NCI-H526 treated with DMSO at 0.1 percent for 48 hours (cell line): ENCODE measurements around the gene MAGOH.
A peak's percentile ranks its signal among the peaks of the same experiment; 100 is the strongest.
"Not testable (repeated sequence)": the region's sequence is repeated elsewhere in the genome, so short reads cannot be mapped to it uniquely, and the experiment has no call there.

Experiments
- DNase-seq: peaks from one replicate; lab custom pipeline; 2025; lab: John Stamatoyannopoulos, UW

The MAGOH gene

DNA sequence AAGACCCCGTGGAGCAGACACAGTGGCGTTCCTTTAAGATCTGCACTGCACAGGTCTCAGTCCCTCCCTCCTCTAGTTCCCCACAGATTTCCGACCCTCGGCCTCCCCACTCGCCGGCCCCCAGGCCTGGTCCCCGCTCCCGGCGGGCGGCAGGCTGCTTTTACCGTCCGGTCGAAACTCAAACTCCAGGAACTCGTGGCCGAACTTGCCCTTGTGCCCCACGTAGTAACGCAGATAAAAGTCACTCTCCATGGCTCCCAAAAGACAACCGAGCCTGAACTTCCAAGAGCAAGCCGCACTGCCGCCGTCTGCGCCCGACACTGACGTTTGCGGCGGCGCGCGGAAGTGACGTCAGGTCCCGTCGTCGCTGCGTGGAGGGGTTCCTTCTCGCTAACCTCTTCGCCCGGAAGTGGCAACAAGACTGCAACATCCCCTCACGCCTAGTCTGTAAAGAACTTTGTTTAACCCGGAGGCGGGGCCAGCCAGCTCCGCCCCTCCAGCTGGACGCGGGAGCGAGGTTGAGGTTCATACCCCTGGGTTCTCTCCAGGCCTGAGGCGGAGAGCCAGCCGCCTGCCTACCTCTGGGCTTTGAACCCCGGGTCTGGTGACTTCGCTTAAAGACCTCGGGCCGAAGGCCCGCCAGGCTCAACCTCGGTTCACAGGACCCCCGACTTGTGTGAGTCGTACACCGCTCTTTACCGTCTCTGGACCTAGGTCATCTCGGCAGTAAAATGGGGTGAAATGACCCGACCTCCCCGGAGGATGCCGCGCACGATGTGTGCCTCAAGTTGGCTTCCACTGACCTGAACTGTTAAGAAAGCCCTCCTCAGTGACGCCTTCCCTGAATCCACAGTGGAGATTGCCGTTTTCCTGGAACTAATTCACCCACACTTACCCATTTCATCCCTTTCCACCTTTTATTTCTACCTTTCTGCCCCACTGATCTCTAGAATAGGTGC, at the start of gene MAGOH:
Gene MAGOH (minus strand): TSS at position 322 of the 959 bp plus-strand sequence. CDS start 70 bp downstream, at position 252.
- peak; percentile 77 for DNase-seq

DNA sequence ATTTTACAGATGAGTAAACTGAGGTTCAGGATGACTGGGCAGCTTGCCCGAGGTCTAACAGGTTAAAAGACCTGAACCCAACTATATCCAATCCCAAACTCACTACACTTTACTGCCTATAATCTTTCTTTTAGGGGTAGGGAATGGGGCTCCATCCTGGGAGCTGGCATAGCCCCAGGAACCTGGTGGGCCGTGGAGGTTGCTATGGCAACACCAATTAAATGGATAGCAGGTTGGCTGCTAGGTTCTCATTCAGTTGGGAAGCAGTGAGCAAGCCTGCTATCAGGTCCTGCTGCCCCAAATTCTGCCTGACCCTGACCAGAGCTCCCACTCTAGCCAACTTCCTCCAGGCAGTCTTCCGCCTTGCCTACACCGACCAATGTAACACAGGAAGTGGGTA, 48.6 kb upstream of the MAGOH start:
- peak; percentile 19 for DNase-seq

DNA sequence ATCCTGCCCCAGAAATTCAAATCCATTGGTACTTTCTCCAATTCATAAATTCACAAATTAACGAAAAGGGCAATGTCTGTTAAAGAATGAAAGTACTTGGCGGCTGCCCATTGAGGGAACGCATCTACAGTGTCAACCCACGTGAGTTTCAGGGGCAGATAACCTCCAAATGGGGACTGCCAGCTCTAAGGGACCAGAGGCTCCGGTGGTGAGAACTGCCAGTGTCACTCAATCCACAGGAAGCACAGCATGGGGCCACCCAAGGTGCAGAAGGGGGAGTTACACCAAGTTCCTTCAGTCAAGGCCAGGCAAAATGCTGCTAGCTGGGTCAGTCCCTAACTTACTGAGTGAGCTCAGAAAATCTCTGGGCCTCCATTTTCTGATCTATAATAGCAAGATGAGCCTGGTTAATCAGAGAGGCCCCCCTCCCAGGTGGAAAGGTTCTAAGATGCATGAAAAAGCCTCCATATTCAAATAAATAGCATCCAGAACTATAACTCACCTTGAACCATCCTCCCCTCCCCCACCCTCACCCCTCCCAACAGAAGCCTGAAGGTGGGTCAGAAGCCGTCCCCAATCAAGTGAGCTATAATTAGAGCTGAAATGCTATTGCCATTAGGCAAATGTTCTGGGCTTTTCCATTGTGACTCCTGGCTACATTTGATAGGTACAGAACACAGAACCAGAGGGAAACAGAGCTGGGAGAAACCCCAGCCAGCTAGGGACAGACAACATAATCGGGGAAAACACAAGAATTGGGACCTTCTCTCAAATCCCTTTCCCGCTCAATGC, 47.8 kb upstream of the MAGOH start:
- no peak for DNase-seq

DNA sequence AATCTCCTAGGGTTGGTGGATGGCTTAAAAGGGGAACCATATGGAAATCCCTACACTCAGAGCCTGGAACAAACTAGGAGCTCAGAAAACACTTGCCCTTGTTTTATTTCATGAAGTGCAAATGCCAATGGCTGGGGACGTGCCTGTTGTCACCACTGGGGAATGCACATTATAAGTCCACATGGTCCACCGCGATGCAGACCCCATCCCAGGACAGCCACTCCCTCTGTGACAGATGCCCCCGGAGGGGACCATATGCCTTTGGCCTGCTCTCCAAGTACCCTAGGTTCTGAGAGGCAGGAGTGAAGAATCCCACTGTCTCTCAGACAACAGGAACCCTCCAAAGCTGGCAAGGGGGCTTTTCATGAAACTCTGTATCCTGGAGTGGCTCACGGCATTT, 47.2 kb upstream of the MAGOH start:
- DNase-seq = no peak

DNA sequence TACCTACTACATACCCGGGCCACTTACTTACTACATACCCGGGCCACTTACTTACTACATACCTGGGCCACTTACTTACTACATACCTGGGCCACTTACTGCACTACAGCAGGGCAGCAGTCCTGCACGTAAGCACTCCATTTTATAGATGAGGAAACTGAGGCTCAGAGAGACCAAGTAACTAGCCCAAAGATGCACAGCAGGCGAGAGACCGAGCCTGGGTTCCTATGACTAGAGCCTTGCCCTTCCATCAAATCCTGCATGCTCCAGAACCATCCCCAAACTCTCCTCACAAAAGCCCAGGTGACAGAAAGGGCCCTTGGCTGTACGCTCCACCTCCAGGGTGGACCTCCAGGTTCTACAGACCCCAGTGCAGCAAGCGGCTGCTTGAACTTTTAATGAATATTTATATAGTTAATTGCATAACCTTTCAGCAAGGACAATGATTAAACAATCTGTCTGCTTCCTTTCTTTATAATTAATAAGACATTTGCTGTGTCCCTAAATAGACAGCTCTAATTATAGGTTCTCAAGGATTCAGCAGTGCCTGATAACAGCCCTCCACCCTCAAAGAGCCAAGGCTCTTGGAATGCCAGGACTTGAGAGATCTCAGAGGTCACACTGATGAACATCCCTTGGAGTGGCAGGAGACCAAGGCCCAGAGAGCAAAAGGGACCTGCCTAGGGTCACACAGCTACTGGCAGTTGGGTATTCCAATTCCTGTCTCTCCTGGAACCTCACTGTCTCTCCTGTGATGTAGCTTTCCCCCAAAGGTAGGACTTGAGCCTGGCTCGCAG, 46.1 kb upstream of the MAGOH start:
- no peak for DNase-seq

DNA sequence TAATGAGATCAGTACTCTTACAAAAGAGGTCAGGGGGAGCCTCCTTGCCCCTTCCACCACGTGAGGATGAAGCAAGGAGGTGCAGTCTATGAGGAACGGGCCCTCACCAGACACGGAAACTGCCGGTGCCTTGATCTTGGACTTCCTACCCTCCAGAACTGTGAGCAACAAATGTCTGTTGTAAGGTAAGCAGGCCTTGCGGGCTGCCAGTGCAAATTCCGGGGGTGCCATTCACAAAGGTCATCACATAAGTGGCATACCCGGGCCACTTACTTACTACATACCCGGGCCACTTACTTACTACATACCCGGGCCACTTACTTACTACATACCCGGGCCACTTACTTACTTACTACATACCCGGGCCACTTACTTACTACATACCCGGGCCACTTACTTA, 44.8 kb upstream of the MAGOH start:
- DNase-seq = not testable (repeated sequence)

DNA sequence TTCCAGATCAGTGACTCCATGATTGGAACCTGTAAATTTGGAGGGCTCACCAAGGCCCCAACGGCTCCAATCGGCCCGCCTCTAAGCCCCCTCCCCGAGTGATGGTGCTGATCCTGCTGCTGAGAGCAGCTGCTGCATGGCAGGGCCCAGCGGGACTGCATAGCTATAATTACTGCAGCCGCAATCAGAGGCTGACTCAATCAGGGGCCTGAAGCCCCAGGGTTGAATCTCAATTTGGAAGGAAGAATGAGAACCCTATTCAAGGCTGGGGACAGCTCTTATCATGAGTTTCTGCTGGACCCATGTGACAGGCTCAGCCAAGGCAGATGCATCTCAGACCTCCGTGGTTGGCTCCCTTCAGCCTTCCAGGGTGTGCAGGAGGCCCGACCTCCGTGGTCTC, 42.8 kb upstream of the MAGOH start:
- no peak for DNase-seq

DNA sequence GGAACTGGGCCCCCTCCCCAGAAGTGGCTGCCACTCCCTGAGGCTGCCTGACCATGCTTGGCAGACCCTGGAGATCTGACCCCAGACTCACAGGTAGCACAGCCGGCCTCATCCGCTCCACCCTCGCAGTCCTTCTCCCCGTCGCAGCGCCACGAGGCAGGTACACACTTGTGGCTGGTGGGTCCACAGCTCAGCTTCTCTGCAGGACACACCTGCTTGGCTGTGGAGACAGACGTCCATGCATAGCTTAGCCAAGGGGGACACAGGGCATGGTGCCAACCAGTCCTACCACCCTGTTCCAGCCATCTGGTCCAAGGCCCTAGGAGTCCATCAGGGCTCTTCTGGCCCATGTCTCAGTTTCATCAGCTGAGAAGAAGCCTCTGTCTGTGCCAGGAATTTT, 42.2 kb upstream of the MAGOH start:
- no peak for DNase-seq

DNA sequence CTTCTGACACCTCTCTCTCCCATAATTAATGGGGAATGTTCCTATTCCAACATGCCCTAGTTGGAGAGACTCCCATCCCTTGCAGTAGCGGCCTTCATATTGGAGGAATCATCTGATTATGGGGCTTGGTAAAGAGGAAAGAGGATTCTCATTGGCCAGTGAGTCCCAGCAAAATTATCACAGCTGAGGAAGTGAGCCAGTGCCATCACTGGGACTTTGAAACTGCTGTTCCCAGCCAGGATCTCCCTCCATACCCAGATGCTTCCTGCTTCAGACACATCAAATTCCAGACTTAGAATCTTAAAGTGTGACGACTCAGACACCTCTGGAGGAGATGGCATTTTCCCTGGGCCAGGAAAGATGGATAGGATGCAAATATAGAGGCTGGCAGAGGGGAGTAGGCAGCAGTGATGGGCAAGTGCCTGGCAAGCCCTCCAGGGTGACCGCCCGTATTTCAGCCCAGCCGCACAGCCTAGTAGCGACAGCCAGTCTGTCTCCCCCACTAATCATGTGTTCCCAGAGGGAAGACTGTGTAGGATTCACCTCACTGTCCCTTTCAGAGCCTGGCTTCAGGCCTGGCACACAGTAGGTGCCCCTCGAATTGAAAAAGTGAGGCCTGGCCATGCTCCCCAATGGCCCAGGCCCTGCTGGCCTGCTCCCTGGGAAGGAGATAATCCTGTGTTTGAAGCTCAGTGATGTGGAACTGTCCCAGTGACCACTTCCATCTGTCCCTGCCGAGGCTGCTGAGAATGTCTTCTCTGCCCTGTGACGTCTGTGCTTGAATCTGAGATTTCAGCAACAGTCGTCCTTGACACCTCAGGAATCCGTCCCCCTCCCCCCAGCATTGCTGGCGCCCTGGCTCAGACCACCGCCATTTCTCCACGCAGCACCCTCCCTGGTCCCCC, 41.2 kb upstream of the MAGOH start:
- no peak for DNase-seq

DNA sequence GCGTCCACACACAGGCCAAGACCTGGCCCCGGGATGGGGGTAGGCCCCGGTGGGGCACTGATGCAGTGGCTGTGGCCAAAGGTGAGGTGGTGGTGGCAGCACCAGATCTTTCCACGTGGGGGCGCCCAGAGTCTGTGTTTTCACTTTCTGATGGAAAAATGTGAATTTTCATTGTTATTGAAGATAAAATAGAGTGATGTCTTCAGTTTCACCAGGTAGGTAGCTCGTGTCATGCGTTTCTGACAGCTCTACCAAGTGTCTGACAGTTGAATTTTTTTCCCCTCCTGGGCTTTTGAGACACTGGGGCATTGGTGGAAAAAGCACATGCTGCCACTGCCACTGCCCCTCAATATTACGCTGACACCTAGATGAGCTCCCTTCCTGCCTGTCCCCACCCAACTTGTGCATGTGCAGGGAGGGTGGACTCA, 40.0 kb upstream of the MAGOH start:
- DNase-seq = no peak

DNA sequence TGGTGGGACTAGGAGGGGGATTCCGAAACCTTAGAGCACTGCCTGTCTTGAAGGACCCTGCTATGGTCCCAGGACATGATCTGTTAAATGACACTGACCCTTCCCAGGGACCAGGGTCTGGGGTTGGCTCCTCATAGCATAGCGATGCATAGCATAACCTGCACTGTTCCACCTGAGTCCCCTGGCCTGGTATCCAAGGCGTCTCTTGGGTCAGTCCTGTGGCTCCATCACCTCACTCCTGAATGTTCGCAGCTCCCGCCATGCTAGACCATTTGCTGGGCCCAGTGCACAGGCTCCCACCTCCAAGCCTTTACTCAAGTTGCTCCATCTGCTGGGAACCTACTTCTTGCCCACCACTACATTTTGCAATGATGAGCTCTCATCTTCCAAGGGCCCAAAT, 39.0 kb upstream of the MAGOH start:
- DNase-seq = no peak

DNA sequence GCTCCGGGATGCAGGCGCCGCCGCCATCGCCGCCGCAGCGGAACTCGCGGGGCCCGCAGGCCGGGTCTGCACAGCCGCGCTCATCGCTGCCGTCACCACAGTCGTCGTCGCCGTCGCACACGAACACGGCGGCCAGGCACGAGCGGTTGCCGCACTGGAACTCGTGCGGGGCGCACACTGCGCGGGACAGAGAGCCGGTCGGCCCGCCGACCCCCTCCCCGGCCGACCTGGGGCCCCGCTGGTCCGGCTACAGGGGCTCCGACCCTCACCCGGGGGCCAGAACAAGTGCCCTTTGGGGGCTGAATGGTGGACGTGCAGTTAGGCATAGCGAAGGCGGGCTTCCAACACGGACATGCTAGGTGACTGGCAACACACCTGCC, 38.6 kb upstream of the MAGOH start:
- no peak for DNase-seq

DNA sequence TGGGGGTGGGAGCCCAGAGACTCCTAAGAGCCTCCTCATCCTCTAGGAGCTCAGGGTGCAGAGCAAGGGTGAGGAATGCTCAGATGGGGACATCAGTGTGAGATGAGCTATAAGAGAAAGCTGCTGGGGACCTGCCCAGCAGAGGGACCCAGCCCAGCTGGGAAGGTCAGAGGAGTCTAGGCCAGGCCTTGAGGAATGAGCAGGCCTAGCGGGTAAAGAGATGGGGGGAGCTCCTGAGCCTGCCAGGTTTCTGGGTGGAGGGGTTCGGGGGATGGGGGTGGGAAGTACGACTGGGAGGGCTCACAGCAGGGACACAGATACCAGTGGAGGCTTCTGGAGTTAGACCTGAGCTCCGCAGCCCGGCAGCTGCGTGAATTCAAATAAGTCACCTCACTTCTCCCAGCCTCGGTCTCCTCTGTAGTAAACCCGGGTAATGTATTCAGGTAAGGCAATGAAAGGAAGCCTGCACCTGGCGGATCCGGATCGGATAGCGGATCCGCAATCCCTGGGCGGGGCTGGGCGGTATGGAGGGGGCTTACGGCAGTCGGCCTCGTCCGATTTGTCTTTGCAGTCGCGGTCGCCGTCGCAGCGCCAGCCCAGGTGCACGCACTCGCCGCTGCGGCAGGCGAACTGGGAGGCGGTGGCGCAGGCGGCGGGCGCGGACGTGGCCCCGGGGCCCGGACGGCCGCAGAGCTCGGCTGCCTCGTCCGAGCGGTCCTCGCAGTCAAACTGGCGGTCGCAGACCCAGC, 38.0 kb upstream of the MAGOH start:
- DNase-seq = no peak

DNA sequence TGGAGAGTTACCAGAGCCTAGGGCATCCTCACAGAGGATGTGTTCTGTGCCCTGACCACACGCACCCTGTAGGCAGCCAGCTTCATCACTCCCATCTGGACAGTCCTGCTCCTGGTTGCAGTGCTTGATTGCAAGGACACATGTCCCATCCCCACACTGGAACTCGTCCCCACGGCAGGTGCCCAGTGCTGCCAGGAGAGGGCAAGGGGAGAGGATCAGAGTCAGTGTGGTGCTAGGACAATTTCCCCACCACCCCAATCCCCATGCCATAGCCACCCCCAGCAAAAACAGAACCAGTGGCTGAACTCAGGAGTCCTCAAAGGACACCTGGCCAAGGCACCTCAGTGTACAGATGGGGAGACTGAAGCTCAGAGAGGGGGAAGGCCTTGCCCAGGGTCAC, 37.2 kb upstream of the MAGOH start:
- DNase-seq = no peak

DNA sequence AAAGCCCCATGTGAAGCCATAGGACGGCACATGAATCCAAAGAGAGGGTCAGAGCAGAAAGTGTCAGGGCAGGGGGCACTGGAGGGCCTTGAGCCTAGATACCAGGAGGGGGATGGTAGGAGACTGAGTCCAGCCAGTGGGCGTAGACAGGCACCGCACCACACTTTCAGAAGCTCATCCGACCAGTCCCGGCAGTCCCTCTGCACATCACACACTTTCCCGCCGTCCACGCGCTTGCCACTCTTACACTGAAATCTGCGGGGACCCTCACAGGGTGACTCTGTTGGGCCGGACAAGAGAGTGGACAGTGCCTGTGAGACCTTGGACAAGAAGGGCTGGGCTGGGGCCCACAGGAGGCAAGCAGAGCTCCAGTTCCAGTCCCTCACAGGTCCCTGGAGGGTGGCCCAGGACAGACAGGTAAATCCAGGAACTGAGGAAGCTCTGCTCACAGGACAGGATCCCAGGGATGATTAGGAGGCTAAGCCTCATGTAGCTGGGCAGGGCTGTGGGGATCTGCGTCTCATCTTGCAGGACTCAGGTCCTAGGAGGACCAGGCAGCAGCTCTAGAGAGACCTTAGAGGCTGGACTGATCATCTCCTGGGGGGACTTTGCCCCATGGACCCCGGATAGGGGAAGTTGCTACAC, 36.3 kb upstream of the MAGOH start:
- DNase-seq = no peak

DNA sequence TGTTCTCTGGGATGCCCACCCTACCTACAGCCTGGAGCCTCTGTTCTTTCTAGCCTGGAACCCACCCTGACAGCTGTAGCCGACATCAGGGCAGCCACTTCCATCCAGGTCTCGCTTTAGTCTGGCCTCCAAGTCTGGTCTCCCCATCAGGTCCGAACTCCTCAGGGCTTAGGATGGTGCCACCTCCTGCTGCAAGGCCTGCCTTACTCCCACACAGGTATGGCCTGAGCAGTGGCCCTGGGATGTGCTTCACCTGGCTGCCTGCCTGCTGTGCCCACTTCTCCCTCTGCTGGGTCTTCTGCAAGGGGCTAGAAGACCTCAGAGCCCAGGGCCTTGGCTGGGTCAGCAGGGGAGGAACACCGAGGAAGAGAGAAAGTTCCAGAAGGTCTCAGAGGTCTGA, 35.7 kb upstream of the MAGOH start:
- no peak for DNase-seq

DNA sequence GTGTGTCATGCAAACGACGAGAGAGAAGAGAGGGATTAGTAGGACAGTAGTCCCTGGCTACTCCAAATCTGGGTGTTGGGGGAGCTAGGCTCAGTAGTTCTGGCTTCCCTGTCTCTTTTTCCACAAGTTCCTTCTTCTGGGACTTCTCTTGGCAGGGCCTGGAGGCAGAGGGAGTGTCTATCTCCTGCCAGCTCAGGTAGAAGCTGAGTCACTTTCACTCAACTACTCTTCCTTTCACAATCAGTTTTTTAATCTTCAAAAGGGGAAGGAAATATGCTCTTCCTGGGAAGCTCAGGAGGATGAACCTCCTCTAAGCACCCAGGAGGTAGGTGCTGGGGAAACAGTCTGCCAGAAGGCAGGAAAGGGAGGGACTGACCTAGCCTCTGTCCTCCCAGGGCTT, 35.2 kb upstream of the MAGOH start:
- no peak for DNase-seq

DNA sequence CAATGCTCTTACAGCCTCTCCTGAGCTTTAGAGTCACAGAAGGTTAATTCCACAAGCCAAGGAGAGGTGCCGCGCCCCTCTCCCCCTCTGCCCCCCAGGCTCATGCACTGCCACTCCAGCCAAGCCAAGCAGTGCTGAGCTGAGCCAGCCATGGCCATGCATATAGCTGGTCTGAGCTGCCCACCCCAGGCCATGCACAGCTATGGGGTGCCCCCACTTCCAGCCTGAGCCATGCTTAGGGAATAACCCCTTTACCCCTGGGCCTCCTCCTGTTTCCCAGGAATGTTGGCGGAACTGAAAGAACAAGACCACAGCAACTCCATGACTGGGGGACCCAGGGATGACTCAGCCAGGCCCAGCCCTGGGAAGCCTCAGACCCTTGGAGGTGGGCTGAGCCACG, 34.0 kb upstream of the MAGOH start:
- DNase-seq = no peak

DNA sequence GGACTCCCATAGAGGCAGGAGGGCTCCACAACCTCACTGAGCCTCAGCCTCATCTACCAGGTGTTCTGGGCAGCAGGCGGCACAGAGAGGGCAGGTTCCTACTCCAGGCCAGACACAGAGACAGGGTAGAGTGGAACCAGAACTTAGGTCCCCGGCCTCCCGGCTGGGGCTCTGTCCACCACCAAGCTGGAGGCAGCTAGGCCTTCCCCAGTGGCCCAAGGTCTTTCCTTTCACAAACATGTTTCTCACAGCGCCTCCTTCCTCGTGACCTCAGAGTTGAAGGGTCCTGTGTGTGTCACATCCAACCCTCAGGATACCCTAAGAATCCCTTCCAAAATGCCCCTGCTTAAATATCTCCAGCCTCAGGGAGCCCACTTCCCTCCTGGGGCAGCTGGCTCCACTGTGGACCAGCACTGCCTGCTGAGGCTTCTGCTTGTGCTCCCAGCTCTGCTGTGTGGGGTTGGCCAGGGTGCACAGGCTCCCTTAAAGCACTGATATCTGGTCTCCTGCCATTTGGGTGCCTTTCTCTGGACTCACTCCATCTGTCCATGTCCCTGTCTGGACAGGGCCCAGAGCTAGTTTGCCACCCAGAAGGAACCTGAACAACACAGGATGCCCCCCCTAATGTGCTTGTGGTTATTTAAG, 33.2 kb upstream of the MAGOH start:
- no peak for DNase-seq

DNA sequence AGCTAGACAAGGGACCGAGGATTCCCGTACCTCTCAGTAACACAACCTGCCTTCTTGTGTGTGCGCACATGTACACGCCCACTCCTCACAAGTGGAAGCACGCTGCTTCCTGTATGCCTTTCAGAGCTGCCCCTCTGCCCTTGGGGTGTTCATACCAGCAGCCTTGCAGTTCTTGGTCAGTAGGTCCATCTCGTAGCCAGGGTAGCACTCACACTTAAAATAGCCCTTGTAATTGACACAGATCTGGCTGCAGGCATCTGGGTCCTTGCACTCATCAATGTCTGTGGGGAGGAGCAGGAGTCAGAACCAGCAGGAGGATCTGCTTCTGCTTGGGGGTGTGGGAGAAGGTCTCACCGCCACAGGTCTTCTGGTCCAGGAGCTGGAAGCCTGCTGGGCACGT, 32.6 kb upstream of the MAGOH start:
- no peak for DNase-seq
